ENCODE measurements around the gene LEMD2. TPM values are rescaled to one million over a fixed set of nuclear protein-coding genes. Genes with fewer than 3 reads are reported as not detected.

Gene LEMD2
- total RNA-seq, 1 donor from 2014 or later: 29.6 TPM

DNA sequence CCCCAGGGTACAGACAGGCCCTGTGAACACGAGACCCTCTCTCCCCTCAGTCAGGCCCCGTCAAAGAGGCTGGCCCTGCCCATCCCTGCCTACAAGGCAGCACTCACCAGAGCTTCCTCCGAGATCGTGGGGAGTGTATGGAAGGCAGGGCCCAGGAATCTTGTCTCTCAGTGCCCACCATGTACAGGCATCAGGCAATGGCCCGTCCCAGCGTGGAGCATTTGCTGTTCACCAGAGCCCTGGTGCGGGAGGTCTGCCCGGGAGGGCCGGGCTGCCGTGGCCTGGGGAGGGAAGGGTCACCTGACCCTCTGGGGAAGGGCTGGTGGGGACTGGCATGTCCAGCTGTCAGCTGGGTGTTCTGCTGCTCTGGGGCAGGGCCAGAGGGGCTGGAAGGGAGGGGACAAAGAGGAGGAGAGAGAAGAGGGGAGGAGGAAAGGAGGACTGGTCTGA is 42.3 kb downstream of the LEMD2 start, which contains the start of gene IP6K3:
TSS of gene IP6K3 (minus strand) at position 255 of the 450 bp plus-strand sequence. CDS start 11,429 bp downstream, outside the sequence.
- intact Hi-C loops (cut with DNase I): no loop called here
- DNase-seq (ENCODE audit: low spot score): peak; percentile 92

DNA sequence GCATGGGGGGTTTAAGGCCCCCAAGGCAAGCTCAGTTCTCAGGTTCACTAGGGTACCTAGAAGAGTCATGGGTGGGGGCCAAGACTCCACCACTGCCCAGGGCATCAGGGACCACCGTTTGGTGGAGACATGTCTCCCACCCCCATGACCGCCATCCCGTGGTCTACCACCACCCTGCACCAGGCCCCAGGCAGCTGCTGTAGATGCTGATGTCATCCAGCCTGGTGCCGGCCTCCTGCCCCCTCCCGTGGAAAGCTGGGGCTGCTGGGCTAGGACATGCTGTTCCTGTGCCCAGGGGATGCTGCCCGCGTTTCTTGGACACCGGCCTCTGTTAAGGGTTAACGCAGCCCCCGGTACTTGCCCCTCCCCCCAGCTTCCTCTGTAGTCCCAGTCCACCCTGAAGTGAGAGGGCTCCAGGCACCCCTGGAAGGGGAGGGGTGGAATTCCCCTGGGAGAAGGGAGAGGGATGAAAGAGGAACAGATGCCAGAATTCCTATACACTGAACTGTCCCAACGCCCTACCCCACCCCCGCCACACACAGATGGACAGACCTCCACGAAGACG is 42.8 kb downstream of the LEMD2 start:
- intact Hi-C loops (cut with DNase I): no loop called here
- DNase-seq (ENCODE audit: low spot score): peak; percentile 85

DNA sequence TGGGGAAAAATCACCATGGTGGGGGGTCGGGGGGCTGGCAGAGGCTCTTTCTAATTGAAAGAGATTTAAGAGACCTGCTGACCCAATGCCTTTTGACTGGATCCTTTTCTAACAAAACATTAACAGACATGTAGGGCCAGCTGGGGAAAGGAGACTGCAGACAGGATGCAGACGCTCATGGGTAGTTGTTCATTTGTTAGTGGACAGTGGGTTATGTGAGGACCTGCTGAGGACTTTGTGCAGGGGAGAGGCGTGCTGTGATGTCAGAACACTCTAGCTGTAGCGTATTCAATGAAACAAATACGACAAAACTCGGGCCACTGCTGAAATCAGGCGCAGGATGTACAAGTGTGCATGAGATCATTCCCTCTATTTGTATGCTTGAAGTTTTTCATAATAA is 43.4 kb downstream of the LEMD2 start:
- intact Hi-C loops (cut with DNase I): no loop called here
- no peak for DNase-seq (ENCODE audit: low spot score)

DNA sequence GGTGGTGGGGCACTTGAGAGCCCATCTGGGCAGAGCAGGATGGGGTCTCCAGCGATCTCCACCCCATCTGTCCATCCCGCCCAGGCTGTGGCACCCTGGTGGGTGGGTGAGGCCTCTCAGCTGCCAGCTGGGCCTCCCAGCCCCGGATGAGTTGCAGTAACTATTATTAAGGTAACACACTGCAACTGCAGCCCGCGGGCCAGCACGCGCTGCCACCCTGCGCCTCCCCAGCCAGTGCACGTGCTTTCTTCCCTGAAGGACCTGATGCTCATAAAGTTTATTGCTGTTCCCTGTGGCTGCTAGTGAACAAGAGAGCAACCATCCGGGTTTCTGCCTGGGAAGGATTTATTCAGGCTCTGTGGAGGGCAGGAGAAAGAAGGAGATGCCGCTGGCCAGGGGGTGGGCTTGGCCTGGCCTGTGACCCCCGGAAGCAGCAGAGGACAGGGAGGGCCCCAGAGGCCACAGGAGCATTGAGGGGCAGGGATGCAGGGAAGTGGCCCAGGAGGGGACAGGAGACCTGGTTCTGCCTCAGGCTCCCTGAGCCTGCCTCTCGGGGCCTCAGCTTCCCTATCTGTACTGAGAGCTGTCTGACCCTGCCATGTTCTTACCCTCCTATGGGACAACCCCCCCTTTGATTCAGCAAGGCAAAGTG is 43.9 kb downstream of the LEMD2 start:
- intact Hi-C loops (cut with DNase I): loop anchor here (1.0 kb wide), 1 partner anchor 17 kb away; no protein-coding TSS in a partner anchor
- no peak for DNase-seq (ENCODE audit: low spot score)

DNA sequence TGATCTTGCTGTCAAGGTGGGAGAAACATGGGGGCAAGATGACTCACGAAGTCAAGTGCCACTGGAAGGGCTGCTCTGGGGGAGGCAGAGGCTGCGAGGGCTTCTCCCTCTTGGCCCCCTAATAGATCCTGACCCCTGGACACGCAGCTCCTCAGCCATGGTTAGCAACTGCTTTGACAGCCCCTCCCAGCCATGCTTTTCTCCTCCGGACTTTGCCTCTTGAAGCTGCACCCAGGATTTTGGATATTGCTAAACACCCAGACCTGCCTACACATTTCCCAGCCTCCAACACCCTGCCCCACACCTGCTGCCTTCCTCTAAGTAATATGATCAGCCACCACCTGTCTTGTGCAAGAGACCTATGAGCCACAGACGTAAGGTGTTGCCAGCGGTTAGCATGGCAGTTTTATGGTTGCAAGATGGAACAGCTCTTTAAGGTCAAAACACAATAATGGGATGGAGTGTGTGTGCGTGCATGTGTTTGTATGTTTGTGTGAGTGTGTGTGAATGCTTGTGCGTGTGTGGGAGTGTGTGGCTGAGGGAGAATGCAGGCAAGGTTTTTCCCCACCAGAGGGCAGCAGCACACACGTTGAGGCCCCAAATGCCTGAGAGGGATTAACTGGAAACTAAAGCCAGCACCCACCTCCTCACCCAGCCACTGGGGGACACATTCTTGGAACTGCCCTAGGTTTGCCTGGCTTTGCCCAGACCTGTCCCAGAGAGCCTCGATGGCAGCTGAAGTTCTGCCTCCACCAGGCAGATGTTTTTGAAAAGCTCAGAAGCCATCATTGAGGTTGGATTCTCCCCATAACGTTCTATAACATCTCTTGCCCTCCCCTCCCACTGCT is 44.7 kb downstream of the LEMD2 start:
- intact Hi-C loops (cut with DNase I): loop anchor here (1.0 kb wide), 1 partner anchor 18 kb away; no protein-coding TSS in a partner anchor

DNA sequence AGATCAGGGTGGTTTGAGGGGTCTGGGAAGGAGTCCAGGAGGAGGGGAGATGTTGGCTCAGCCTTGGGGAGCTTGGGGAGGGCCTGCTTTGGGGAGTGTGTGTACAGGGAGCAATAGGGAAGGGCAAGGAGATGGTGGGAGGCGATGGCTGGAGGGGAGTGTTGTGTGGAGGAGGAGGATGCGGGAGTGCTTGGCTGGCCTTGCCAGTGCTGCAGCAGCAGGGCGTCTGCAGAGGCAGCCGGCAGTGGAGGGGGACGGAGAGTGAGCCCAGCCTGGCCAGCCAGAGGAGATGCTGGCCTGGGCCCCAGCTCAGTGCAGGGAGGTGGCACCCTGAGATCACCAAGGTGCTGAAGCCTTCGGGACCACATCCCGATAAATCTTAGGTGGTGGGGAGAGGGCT is 46.1 kb downstream of the LEMD2 start:
- DNase-seq (ENCODE audit: low spot score): no peak
- intact Hi-C loops (cut with DNase I): no loop called here

More for the DNA sequence above, 44.7 kb downstream of the LEMD2 start:
- DNase-seq (ENCODE audit: low spot score): peak; percentile 85

DNA sequence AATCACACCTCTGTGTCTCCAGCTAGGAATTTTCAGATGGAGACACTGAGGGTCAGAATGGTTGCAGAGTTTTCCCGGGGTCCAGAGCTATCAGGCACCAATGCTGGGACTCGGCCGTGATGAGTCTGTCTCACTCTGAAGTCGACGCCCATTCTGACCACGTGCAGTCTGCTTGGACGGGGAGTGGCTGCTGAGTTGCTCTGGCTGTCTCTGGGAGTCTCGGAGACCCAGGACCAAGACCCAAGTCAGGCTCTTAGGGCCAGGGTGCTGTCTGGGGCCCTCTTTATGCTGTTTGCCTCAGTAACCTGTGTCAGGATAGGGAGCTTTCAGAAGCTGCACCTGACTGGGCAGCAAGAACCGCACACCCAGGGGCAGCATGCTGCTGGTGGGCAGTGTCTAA is 46.8 kb downstream of the LEMD2 start:
- no peak for DNase-seq (ENCODE audit: low spot score)
- intact Hi-C loops (cut with DNase I): no loop called here

DNA sequence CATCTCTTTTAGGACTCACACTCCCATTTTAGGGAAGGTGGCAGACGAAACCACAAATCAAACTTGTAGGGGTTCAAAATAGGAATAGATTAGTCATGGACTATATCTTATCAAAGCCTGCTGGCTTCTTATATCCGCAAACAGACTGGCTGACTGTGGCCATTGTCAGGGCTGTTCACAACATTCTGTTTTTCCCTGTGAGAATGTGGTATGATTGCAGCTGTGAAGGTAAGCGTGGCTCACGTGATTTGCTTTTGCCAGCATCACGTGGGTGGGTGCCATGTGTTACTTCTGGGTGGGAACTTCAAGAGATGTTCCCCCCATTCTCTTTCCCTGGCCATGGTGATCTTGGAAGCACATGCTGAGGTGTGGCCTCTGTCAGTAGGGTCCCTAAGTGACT is 48.1 kb downstream of the LEMD2 start:
- intact Hi-C loops (cut with DNase I): no loop called here
- DNase-seq (ENCODE audit: low spot score): no peak

DNA sequence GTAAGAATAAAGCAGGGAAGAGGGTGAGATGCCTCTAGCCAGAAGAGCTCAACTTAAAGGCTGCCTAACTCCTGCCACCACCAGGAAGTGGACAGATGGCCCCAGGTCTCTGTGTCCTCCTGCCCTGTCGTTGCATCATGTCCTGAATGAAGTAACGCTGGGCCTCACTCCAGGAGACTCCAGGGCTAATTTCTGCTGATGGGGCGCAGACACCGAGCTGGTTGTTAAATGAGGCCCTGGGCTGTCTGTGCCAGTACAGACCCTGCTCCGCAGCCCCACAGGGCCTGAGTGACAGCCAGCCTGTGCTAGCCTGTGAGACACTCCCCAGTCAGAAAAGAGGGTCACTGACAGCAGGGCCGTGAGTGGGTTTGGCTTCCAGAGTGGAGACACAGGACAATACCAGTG is 48.7 kb downstream of the LEMD2 start:
- intact Hi-C loops (cut with DNase I): no loop called here
- DNase-seq (ENCODE audit: low spot score): peak; percentile 82

DNA sequence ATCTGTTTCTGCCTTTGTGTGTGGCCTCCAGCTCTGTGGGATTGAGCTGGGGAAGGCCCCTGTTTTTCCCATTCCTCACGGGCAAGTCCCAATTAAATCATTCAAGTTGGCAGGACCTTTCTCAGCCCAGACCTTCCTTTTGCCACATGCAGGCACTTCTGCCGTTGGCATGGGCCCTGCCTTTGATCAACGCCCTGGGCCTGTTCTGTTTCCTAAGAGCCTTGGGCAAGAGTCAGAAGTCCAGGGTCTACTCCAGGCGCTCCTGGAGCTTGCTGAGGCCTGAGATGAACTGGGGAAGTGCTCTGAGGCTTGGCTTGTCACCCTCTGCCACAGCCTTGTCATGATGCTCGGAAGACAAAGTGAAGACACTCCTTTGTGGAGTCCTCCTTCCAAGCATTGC is 49.4 kb downstream of the LEMD2 start:
- intact Hi-C loops (cut with DNase I): no loop called here
- DNase-seq (ENCODE audit: low spot score): no peak

DNA sequence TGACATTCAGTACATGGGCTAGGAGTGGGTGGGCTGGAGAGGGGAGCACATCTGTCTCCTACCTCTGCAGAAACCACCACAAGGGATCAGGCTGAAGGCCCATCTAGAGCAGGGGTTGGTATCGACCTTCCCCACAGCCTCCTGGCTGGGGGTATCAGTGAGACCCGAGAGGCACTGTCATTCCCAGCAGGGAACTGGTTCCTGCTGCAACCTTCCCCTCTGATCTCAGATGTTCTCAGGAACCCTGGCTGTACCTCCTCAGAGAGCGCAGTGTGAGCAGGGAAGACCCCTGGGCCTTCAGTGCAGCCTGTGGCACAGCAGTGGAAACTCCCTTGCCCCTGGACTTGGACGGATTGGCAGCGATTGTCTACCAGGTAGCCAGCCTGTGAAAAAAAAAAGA is 50.1 kb downstream of the LEMD2 start:
- intact Hi-C loops (cut with DNase I): no loop called here
- no peak for DNase-seq (ENCODE audit: low spot score)

DNA sequence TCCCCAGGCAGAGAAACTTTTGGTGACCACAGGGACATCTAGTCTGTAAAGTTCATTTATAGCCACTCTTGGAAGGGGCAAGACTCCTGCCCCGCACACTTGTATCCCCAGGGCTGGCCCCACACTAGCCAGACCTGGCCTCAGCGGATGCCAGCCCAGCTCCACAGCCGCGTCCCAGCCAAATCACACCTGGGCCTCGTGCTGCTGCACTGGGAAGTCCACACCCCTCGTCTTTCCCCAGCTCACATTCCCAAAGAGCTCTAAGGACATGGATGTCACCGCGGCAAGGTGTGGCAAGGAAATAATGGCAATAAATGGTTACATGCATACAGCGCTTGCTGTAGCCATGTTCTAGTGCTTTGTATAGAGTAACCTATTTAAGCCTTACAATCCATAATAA is 50.8 kb downstream of the LEMD2 start:
- intact Hi-C loops (cut with DNase I): no loop called here
- DNase-seq (ENCODE audit: low spot score): no peak

DNA sequence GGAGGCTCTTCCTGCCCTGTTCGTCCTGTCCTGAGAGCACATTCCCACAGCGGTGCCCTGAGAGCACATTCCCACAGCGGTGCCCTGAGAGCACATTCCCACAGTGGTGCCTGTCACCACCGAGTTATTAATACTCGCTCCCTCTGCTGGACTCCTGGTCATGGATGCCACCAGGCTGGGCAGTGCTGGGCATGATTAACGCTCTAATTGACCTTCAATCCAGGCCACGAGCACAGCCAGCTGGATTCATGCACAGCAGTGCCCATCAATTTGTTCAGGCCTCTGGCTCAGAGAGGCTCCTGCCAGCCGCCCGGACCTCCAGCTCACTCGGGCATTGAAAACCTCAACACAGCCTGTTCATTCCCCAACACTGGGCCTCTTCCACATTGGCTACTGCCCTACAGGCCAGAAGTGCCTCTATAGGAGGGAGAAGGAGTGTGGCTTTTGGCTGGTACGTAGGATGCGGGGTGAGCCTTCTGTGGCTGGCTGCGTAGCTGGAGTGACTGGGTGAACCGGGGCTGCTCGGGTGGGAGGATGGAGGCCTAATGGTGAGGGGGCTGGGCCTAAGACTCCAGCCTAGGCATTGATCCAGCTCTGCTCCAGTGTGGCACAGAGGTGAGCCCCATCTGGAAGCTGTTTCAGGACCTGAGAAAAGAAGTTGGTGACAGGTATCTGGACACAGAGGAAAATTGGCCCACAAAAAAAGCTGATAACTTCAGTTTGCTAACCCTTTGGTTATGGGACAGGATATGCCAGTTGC is 51.5 kb downstream of the LEMD2 start:
- intact Hi-C loops (cut with DNase I): no loop called here
- DNase-seq (ENCODE audit: low spot score): peak; percentile 81

DNA sequence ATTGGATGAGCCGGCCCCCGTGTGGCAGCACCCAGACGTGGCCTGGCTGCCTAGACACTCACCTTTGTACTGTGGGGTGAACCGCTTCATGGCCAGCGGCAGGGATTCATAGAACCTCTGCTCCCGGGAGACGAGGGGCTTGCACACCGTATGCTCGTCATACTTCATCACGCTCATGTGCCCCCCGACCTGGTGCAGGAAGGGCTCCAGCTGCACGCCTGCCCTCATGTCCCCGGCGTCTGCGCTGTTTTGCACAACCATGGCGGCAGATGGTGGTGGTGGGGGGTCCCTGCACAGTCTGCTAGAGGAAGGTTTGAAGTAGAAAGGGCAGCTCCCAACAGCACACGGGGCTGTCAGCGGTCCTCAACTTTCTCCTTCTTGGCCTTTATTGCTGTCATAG is 53.7 kb downstream of the LEMD2 start:
- DNase-seq (ENCODE audit: low spot score): no peak
- intact Hi-C loops (cut with DNase I): no loop called here

DNA sequence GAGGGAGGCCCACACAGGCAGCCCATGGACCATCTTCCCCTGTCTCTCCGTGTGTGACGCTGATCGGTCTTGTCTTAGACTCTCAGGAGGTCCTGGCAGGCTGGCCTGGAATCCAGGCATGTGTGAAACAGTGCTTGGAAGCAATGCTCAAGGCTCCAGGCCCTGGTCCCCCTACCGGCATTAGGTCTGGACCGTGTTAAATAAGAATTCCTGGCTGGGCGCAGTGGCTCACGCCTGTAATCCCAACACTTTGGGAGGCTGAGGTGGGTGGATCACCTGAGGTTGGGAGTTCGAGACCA is 55.3 kb downstream of the LEMD2 start:
- DNase-seq (ENCODE audit: low spot score): no peak
- intact Hi-C loops (cut with DNase I): no loop called here

DNA sequence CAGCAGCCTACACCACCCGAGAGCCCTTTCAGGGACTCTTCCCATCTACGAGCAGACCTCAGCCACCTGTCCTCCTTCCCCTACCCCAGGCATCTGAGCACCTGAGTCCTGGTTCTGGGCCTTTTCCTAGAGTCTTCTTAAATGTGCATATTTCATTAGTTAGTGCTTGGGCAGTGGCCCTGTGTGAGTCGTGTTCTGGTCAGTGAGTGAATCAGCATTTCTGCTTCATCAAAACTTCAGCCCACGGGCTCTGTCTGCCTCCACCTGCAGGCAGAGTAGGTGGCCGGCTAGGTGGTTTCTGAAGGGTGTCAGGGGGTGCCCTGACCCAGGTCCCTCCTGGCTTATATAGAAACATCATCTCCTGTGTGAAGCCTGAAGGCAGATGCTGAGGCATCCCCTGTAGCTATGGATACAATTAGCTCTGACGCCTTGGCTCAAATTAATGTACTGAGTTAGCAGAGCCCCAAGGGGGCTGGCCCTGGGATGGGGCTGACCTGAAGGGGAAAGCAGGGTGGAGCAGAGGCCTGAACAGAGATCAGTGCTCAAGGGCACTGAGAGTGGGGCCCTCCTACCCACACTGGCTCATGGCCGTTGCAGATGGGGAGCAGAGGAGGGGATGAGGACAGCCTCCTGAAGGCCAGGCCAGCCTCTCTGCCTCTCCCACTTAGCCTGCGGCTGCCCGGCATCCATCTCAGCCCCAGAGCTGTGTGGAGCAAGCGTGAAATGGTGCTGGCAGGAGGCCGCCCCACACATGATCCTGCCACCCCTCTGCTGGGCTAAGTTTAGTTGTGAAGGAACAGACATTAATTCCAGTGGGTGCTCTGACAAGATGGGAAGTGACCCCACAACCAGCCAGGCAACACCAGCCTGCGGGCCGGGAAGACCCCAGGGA is 55.9 kb downstream of the LEMD2 start:
- DNase-seq (ENCODE audit: low spot score): no peak
- intact Hi-C loops (cut with DNase I): no loop called here

DNA sequence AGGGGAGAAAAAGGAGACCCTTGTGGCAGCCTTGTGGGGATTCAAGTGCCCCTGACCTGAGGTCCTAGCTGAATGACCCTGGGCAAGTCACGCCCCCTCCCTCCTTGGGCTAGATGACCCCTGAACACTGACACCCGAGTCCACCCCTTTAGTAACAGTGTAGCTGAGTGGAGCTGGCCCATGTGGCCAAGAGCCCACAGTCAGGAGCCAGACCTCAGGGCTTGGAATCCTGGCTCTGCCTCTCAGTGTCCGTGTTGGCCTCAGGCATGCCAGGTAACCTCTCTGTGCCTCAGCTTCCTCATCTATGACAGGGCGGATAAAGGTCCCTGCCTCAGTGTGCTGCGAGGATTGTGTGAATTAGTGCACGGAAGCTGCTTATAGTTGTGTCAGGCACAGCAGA is 56.5 kb downstream of the LEMD2 start:
- intact Hi-C loops (cut with DNase I): no loop called here
- DNase-seq (ENCODE audit: low spot score): no peak

DNA sequence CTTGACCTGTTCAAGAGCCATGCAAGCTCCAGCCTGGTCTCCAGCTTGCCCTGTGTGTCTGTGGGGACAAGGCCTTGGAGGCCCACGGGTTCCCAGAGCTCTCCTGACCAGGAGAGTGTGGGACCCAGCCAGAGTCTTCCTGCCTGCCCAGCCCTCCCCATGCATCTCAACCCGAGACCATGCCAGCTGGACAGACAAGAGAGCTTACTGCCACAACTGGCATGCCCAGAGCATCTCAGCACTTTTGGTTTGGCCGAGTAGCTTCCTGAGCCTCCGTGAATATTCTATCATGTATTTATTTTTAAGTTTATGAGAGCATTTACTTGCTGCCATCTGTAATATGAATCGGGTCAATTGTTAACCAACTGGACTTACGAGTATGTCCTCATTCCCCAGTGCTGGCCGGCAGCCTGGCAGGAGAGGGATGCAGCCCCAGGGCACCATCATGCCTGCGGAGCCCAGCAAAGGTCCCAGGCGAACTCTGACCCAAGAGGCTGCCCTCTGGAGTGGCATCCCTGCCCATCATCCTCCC is 57.1 kb downstream of the LEMD2 start:
- intact Hi-C loops (cut with DNase I): no loop called here
- DNase-seq (ENCODE audit: low spot score): no peak

DNA sequence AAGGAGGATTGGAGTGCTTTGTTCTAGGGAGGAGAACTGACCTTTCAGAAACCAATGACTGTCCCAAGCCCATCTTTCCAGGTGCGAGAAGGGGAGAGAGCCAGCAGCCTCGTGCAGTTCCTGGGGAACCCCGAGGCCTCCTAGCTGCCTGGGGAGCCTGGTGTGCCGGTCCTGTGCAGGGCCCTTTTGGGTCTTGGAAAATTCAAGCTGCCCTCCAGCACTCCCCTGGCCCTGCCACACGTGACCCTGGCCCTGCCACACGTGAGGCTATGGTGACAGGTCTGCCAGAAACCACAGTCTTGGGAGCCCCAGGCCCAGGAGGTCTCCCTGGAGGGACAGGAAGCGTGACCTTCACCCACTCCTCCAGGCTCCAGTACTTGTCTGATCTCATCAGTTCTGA is 57.9 kb downstream of the LEMD2 start:
- intact Hi-C loops (cut with DNase I): no loop called here
- no peak for DNase-seq (ENCODE audit: low spot score)

Measured in cardiac septum (tissue), 1 donor.